WTC11 (cell line): ENCODE results near the gene BEND6. TPM values are rescaled to one million over a fixed set of nuclear protein-coding genes. Genes with fewer than 3 reads are reported as not detected.

Experiments used
- ATAC-seq: fragments of 200-7000 bp; cut with Tn5 transposase; 2 replicates; pipeline ENCODE4 v1.10.0; 2021; ENCODE audit warnings: mild to moderate bottlenecking, moderate library complexity
- CTCF ChIA-PET: fragments of 300-600 bp; sonication (Branson Sonifier 250); formaldehyde crosslinking; loops from one replicate; lab custom pipeline; 2021; ENCODE audit warnings: antibody characterized with exemption; lab: Charles Lee
- POLR2A ChIA-PET: fragments of 350-600 bp; sonication (Branson Sonifier 250); formaldehyde crosslinking; loops from one replicate; lab custom pipeline; 2021; ENCODE audit warnings: antibody characterized with exemption; lab: Charles Lee
- DNase-seq: peaks from one replicate; pipeline ENCODE4 v3.0.0; 2021; ENCODE audit warnings: low spot score
- H3K27ac Mint-ChIP-seq: 2 replicates; pipeline ENCODE4 v1.8.0; 2021; ENCODE audit warnings: mixed read lengths
- H3K27me3 Mint-ChIP-seq: 2 replicates; pipeline ENCODE4 v1.8.0; 2021; ENCODE audit warnings: low read depth, mild to moderate bottlenecking, moderate library complexity, mixed read lengths
- H3K36me3 Mint-ChIP-seq: 2 replicates; pipeline ENCODE4 v1.8.0; 2021; ENCODE audit warnings: mixed read lengths
- H3K4me1 Mint-ChIP-seq: 2 replicates; pipeline ENCODE4 v1.8.0; 2022; ENCODE audit warnings: mixed read lengths
- H3K4me3 Mint-ChIP-seq: 2 replicates; pipeline ENCODE4 v1.8.0; 2021; ENCODE audit warnings: mild to moderate bottlenecking, moderate library complexity, mixed read lengths
- H3K9me3 Mint-ChIP-seq: 2 replicates; pipeline ENCODE4 v1.8.0; 2021; ENCODE audit warnings: mixed read lengths
- ARID4B ChIP-seq: sonication (generic); formaldehyde crosslinking; IDR thresholded peaks from 2 replicates; pipeline ENCODE4 v1.8.0; 2023; ENCODE audit warnings: missing genetic modification reagents, mild to moderate bottlenecking, borderline replicate concordance
- E2F1 ChIP-seq: sonication (generic); formaldehyde crosslinking; IDR thresholded peaks from 2 replicates; pipeline ENCODE4 v1.8.0; 2022; ENCODE audit warnings: mild to moderate bottlenecking, missing genetic modification reagents
- FOXP4 ChIP-seq: sonication (generic); formaldehyde crosslinking; IDR thresholded peaks from 2 replicates; pipeline ENCODE4 v1.8.0; 2022; ENCODE audit warnings: mild to moderate bottlenecking, missing genetic modification reagents
- HMGA2 ChIP-seq: fragments of 250-450 bp; sonication (Bioruptor Pico); IDR thresholded peaks from 2 replicates; pipeline ENCODE4 v1.4.0; 2021; ENCODE audit warnings: mild to moderate bottlenecking, moderate library complexity
- HMGXB4 ChIP-seq: sonication (generic); formaldehyde crosslinking; IDR thresholded peaks from 2 replicates; pipeline ENCODE4 v1.8.1; 2023; ENCODE audit warnings: mild to moderate bottlenecking, moderate library complexity, missing genetic modification reagents
- IRF1 ChIP-seq: sonication (generic); formaldehyde crosslinking; IDR thresholded peaks from 2 replicates; pipeline ENCODE4 v1.8.0; 2023; ENCODE audit warnings: missing genetic modification reagents
- KAT7 ChIP-seq: sonication (generic); formaldehyde crosslinking; IDR thresholded peaks from 2 replicates; pipeline ENCODE4 v1.8.1; 2023; ENCODE audit warnings: missing genetic modification reagents, mild to moderate bottlenecking, borderline replicate concordance
- NFATC4 ChIP-seq: fragments of 250-450 bp; sonication (Bioruptor Pico); IDR thresholded peaks from 2 replicates; pipeline ENCODE4 v1.9.0; 2021; ENCODE audit warnings: mild to moderate bottlenecking
- RORB ChIP-seq: fragments of 250-450 bp; sonication (Bioruptor Pico); IDR thresholded peaks from 2 replicates; pipeline ENCODE4 v1.9.0; 2021; ENCODE audit warnings: mild to moderate bottlenecking
- SMAD3 ChIP-seq: sonication (generic); formaldehyde crosslinking; IDR thresholded peaks from 2 replicates; pipeline ENCODE4 v1.8.0; 2022; ENCODE audit warnings: missing genetic modification reagents, mild to moderate bottlenecking, borderline replicate concordance
- SOX15 ChIP-seq: fragments of 250-450 bp; sonication (Bioruptor Pico); IDR thresholded peaks from 2 replicates; pipeline ENCODE4 v1.9.0; 2021; ENCODE audit warnings: mild to moderate bottlenecking
- STAT6 ChIP-seq: sonication (generic); formaldehyde crosslinking; conservative IDR thresholded peaks from 2 replicates; pipeline ENCODE4 v1.8.1; 2023; ENCODE audit warnings: mild to moderate bottlenecking, low read depth, missing genetic modification reagents, moderate library complexity
- TCF7 ChIP-seq: sonication (generic); formaldehyde crosslinking; IDR thresholded peaks from 2 replicates; pipeline ENCODE4 v1.8.0; 2022; ENCODE audit warnings: mild to moderate bottlenecking, low read depth, missing genetic modification reagents, moderate library complexity
- TEAD1 ChIP-seq: sonication (generic); formaldehyde crosslinking; IDR thresholded peaks from 2 replicates; pipeline ENCODE4 v1.8.0; 2022; ENCODE audit warnings: mild to moderate bottlenecking, missing genetic modification reagents
- ZNF121 ChIP-seq: sonication (generic); formaldehyde crosslinking; IDR thresholded peaks from 2 replicates; pipeline ENCODE4 v1.8.0; 2023; ENCODE audit warnings: missing genetic modification reagents
- ZNF317 ChIP-seq: sonication (generic); formaldehyde crosslinking; IDR thresholded peaks from 2 replicates; pipeline ENCODE4 v1.8.1; 2023; ENCODE audit warnings: low read depth, mild to moderate bottlenecking, moderate library complexity, missing genetic modification reagents, borderline replicate concordance
- ZNF532 ChIP-seq: fragments of 250-450 bp; sonication (Bioruptor Pico); IDR thresholded peaks from 2 replicates; pipeline ENCODE4 v1.9.0; 2021; ENCODE audit warnings: mild to moderate bottlenecking, borderline replicate concordance
- ZSCAN18 ChIP-seq: fragments of 250-450 bp; sonication (Bioruptor Pico); IDR thresholded peaks from 2 replicates; pipeline ENCODE4 v2.1.2; 2022; ENCODE audit warnings: mild to moderate bottlenecking, moderate library complexity
- total RNA-seq: library from RNA; stranded (reverse); gene quantifications from 3 replicates; pipeline ENCODE4 v1.2.3, GENCODE V29; 2021

The BEND6 gene
- total RNA-seq, 1 experiment from 2014 or later: 1.5 TPM

- CTCF ChIA-PET: interaction anchor here (0.8 to 1.2 kb wide), 3 partner anchors 37 to 89 kb away, joined by 3 to 5 read pairs (median 3); partner anchors contain the start of gene BEND6
- Mint-ChIP-seq H3K9me3 (no peaks in the 10 kb centered on the region), H3K36me3 (no peaks in the 10 kb centered on the region), H3K27ac (no peak overlapping the region), H3K27me3 (no peaks in the 10 kb centered on the region), H3K4me1 (0 out of 2 replicates have a peak, but pooled peaks cover 3% of the 10 kb centered on the region), H3K4me3 (no peak overlapping the region)
- no peak for DNase-seq
- ATAC-seq: no peak
- POLR2A ChIA-PET: no interaction called here
- TF ChIP-seq SMAD3 (CRISPR knock-in tag) (no peak), HMGA2 (CRISPR knock-in tag) (no peak), FOXP4 (CRISPR knock-in tag) (no peak), STAT6 (CRISPR knock-in tag) (no peak), TEAD1 (CRISPR knock-in tag) (no peak), TCF7 (CRISPR knock-in tag) (no peak), SOX15 (CRISPR knock-in tag) (no peak), HMGXB4 (no peak), ARID4B (CRISPR knock-in tag) (no peak), ZNF317 (no peak), KAT7 (CRISPR knock-in tag) (no peak), IRF1 (CRISPR knock-in tag) (no peak), ZNF532 (CRISPR knock-in tag) (no peak), ZNF121 (CRISPR knock-in tag) (no peak), E2F1 (CRISPR knock-in tag) (no peak), RORB (CRISPR knock-in tag) (no peak), ZSCAN18 (CRISPR knock-in tag) (no peak), NFATC4 (CRISPR knock-in tag) (no peak)
Measured at GRCh38 chr6:56992703-56993102, 37.8 kb downstream of the BEND6 start.
